Hematopoietic multipotent progenitor cell treated with erythropoietin and hydrocortisone succinate and interleukin-3 and kit ligand, for 17 days (in vitro differentiated cells): ENCODE measurements around the gene UQCRFS1.

Experiments
- DNase-seq: peaks from one replicate; pipeline ENCODE4 v3.0.0-alpha.2; 2015; ENCODE audit warnings: low spot score

UQCRFS1 gene

DNA sequence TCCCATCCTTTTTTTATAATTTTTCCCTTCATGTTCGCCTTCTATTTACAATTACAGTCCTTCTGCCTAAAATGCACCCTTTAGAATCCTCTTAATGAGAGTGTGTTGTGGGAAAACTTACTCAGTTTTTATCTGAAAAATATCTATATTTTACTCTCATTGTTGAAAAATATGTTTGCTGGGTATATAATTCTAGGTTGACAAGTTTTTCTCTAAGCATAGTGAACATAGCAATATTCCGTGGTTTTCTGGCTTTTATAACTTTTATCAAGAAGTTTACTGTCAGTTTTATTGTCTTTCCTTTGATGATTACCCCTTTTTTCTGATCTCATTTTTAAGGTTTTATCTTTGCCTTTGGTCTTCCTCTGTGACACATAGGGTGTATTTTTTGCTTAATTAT lies 57.3 kb downstream of the UQCRFS1 start:
- DNase-seq, result no peak
